HG02798 (cell line): Measurements from ENCODE around the gene AGAP1.
A peak's percentile ranks its signal among the peaks of the same experiment; 100 is the strongest.

ENCODE experiments used
- ATAC-seq: cut with Tn5 transposase; IDR thresholded peaks from one replicate; pipeline ENCODE4 v1.9.1; 2021; ENCODE audit warnings: mild to moderate bottlenecking; ENCODE audit not compliant: unreplicated experiment, poor library complexity

AGAP1 gene

DNA sequence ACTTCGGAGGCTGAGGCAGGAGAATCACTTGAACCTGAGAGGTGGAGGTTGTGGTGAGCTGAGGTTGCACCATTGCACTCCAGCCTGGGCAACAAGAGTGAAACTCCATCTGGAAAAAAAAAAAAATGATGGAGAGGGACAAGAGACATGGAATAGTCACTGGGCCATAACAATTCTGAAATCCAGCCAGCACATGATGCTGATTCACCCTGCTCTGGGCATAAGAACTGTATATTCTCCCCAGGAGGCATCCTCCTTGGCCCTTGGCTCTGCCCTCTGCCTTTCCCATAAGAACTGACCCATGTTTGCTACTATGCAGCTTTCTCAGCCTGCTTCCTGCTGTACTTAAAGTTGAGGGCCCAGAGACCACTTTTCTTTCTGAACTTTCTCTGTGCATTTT, 376.7 kb downstream of the AGAP1 start:
- no peak for ATAC-seq

DNA sequence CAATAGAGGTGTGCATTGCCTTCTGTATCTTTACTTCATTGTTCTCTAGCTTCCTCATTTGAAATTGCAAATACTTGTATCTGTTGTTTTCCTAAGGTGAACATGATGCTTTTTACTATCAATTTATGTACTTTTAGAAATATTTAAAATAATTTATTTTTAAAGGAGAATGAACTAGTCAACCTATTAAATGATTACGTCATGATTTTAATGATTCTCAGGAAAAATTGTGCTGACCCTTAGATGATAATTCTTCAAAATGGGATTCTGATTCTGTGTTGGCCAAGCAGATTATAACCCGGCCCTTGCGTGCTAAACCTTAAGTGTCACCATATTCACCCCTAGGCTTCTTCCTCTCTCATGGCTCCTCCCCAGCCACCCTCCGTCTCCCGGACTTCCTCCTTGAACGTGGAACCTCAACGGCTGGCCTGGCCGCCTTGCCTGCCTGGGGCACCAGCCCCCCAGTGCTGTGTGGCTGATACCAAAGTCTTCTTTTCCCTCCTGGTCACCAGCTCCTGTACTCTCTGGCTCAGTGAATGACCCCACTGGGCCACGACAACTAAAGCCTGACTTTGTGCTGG, 382.3 kb downstream of the AGAP1 start:
- ATAC-seq: no peak

DNA sequence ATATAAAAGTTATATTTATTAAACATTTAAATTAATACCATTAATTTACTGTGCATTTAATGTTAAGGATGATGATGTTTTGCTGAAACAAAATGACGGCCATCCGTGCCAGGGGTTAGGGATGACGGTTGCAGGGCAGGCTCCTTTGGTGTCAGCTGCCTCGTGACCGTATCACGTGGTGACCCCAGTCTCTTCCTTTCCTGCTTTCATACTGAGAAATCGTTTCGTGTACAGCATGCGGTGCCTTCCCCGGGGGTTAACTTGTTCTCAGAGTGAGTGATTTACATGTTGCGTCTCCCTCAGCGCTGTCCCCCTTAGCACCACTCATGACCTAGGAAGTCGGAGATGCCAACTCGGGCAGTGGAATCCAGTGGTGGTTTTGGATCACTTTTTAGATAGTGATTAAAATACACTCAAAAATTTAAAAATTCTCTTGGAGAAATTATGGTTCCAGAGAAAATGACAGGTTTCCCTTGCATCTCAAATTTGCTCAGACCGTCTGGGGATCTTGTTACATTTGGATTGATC, 383.5 kb downstream of the AGAP1 start:
- ATAC-seq: no peak

DNA sequence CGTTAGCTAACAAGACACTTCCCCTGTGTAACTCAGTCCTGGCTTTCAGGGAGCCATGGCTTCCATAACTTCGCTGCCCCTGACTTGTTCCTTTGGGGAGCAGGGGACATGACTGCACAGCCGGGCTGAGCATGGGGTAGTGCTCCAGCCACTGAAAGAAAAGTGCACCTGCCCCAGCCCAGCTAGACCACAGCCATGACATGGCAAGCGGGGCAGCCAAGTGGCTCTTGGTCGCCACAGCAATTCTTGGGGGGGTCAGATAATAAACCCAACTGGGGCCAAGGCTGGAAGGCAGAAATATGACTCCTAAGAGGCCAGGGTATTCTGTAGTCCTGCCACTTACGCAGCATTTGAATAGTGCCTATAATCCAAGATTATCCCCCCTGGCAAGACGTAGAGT, 385.3 kb downstream of the AGAP1 start:
- ATAC-seq: no peak

DNA sequence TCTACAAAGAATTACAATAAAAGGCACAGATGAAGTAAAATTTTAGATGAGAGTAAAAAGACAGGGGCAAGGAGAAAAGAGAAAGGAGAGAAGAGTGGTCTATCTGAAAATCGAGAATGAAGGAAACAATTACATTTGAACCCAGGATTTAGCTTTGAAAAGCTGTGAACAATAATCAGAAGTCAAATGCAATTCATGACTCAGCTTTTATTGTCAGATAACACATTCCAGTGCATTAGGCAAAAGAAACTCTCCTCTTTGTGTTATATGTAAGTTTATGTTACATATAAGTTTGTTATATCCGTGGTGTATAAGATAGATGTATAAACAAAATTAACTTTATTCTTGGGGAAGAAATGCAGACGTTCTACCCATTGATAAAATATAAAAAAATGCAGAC, 389.8 kb downstream of the AGAP1 start:
- ATAC-seq: no peak

DNA sequence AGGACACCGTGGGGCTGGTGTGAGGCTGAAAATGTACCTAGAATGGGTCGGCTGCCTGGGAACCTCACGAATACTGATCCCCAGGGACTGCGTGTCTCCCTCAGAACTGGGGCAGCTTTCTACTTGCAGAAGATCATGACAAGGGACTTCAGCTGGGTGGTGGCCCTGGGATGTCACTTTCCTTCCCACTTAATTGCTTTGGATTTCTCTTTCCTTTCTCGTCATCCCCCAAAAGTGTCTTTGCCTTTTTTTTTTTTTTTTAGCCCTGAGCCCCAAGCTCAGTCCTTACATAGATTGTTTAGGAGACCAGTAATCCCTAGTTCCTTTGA, 395.4 kb downstream of the AGAP1 start:
- ATAC-seq: no peak

DNA sequence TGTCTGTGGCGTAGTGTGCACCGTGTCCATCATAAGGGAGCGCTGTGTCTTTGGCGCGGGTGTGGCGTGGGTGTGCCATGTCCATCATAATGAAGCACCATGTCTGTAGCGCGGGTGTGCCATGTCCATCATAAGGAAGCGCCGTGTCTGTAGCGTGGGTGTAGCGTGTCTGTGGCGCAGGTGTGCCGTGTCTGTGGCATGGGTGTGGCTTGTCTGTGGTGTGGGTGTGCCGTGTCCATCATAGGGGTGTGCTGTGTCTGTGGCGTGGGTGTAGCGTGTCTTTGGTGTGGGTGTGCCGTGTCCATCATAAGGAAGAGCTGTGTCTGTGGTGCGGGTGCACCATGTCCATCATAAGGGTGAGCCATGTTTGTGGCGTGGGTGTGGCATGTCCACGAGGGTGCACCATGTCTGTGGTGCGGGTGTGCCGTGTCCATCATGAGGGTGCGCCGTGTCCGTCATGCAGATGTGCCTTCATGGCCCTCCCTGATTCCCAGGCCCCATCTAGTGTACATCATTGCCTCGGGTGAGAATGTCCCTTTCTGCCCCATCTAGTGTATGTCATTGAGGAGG, 399.4 kb downstream of the AGAP1 start:
- ATAC-seq: no peak

DNA sequence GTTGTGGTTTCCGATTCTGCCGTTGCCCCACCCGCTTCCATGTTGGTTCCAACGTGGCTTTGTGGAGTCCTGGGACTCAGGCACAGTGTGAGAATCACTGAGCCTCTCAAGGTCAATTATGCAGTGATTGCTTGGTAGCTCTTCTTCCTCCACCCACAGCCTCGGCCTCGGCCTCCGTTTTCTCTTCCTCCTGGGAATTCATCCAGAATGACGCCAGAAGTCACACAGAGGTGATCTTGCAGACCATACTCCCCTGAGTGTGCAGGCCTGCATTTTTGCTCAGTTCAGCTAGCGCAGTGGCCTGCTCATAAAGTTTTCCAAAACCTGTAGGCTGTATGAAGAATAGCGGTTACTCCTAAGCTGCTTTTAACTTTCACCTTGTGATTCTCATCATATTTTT, 401.0 kb downstream of the AGAP1 start:
- no peak for ATAC-seq

DNA sequence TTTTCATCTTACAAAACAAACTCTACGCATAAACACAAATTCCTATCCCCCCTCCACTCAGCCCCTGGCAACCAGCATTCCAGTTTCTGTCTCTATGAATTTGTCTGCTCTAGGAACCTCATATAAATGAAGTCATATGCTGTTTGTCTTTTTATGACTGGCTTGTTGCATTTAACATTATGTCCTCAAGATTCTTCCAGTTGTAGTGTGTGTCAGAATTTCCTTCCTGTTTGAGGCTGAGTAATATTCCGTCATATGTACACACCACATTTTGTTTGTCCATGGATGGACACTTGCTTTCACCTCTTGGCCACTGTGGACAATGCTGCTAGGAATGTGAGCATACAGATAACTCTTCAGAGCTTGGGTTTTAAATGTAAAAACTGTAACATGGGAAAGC, 402.2 kb downstream of the AGAP1 start:
- ATAC-seq: no peak

DNA sequence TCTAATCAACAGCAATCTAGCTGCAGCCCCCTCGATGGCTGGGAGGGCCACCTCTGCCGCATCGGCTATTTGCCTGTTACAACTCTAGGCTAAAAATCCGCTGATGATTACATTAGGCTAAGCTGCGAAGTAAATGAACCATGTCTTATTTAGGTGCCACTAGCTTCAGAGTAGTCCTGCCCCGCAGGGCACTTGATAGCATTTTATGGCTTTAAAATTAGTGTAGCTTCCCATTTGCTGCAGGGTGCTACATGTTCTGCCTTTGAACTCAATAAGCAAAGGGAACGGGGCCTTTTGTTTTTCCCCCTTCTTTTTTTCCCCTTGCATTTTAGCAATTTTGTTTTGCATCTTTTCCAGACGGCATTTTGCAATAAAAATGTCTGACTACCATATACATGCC, 404.1 kb downstream of the AGAP1 start:
- ATAC-seq: no peak

DNA sequence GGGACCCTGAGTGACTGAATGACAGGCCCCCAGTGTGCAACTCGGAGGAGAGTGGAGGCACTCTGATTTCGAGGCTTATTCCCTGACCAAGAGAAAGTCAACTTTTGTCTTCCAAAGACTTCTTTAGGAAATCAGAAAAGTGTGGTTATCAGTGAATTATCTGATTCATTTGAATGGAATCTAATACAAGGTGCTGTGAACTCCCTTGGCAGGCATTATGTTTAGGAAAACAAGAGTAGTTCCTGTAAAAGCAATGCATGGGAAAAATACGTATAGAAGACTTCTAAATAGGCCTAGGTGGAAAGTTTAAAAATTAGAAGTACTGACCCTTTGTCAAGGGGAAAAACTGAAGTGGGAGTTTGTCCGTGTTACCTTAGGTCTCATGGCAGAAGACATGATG, 404.9 kb downstream of the AGAP1 start:
- no peak for ATAC-seq

DNA sequence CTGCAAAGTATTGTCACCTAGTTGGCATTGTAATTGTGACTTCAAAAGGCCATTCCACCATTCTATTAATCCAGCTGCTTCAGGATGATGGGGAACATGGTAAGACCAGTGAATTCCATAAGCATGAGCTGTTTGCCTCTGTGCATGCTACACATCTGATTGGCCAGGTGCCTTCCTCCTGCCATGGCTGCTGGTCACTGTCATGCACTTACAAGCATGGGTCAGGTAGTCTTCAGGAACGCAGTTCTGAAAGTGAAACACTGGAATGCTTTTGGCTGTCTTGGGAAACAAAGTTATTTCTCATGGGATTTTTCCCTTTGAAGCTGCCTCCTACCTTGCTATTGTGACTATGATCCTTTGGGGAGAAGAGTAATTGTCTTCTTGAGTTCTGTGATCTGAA, 406.8 kb downstream of the AGAP1 start:
- ATAC-seq: no peak

DNA sequence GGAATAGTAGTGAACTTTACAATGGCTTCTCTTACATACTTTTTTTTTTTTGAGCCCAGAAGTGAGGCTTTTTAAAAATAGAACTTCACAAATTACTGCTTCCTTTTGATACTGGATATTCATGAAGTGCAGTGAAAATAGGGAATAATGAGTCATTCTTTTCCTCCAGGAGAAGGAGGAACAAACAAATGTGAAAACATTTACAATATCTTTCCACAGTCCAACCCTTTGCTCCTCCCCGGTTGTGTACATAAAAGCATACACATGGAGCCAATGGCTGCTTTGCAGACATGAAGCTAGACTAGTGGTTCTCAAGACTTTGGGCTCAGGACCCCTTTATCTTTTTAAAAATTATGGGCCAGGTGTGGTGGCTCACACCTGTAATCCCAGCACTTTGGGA, 407.4 kb downstream of the AGAP1 start:
- no peak for ATAC-seq

DNA sequence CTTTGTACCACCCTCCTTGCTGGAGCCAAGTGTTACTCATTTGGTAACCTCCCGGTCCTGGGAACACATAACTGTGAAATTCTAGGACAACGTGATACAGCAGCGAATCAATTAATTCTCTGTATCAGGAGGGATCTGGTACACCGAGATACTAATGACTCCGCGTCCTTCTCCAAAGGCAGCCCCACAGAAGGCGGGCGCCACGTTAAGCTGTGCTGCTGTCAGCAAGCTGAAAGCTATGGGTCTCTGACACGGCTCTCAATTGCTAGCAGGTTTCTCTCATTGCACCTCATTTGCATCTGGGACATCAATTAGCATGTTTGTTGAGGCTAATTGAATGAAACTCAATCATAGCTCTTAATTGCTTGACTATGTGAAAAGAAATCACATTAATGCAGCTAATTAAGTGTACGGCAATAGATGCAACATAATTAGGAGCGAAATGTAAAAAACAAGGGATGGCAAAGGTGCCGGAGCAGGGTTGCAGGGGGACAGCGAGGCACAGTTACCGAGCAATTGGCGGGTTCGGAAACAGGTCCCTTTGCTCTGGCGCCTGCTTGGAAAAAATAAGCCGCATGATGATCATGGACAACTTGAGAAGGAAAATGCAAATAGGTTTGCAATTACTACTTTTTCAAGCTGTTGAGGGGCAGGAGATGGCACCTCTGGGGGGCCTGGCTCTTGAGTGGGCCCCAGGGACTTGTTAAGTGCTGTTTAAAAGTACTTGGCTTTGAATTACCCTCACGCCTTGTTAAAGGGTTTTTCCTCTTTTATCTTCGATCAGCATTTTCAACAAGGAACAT, 410.1 kb downstream of the AGAP1 start:
- no peak for ATAC-seq

DNA sequence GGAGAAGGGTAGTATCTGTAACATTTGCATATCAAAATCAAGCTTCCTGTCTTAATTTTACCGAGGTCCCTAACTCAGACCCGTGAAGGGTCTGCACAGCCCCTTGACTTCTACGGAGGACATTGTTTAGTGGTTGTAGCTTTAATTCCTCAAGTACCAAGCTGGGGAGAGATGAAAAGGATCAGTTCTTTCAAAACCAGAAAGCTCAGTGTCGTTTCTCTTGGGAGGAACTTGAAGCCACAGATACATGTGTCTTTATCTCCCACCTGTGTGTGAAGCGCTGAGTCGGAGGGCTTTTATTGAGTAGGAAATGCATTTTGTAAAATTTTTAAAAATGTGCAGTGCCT, 410.7 kb downstream of the AGAP1 start:
- ATAC-seq: no peak

DNA sequence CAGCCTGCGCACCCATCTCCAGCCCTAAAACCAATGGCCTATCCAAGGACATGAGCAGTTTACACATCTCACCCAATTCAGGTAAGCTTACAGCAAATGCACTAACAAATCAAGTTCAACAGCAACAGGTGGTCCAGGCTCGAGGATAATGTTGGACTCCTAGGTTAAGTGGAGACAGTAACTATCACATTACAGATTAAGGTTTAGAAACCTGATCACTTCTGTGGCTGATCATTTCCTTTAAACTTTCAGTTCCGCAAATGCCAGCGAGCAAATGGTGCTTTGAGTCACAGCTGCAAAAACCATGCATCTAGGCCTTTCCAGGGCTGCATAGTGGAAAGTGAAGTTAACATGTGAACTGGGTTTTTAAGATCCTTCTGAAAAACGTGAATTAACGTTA, 415.0 kb downstream of the AGAP1 start:
- ATAC-seq: peak; percentile 91

DNA sequence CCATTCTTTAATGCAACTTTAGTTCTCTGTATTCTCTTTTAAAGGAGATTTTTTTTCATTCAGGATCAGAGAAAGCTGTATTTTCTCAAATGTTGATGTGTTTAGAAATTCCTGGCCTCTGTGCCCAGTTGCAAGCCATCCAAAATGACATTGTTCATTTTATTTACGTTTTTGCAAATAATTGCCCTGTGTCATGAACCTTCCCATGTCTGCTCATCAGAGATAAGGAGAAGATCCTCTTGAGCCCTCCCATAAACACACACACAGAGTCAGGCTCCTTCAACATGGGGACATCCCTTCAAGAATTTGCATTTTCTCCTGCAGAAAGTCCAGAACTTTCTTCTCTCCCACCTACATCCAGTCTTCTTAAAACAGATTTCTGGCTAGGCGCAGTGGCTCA, 415.5 kb downstream of the AGAP1 start:
- ATAC-seq: no peak

DNA sequence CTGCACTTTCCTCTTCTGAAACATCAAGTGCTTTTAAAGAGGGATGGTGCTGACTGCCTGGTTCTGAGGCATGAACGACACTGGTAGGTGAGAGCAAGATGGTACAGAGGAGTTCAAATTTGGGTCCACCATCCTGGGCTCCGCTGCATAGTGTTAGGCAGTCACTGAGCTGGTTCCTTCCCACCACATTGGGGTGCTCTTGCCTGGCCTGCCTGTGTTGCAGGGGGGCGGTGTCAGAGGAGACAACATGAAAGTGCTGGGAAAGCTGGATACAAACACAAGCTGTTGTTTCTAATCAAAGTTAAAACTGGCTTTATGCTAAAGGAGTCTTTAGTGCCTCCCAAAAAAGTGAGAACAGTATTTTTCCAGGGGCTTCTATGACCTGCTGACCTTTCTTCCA, 416.2 kb downstream of the AGAP1 start:
- no peak for ATAC-seq

DNA sequence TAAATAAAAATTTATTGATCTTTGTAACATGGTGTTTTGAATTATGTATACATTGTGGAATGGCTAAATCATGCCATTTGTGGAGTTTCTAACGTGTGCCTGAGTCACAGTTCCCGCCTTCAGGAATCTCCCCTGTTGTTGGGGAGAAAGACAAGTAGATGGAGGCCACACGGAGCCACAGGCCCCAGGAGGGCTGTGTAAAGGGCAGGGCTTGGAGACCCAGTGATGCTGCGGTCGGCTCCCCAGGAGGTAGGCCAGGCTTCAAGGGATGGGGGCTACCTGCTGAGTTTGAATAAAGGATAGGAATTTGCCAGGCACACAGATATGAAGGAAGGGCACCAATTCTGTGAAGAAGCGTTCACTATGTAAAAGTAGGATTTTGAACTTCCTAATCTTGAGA, 417.3 kb downstream of the AGAP1 start:
- no peak for ATAC-seq

DNA sequence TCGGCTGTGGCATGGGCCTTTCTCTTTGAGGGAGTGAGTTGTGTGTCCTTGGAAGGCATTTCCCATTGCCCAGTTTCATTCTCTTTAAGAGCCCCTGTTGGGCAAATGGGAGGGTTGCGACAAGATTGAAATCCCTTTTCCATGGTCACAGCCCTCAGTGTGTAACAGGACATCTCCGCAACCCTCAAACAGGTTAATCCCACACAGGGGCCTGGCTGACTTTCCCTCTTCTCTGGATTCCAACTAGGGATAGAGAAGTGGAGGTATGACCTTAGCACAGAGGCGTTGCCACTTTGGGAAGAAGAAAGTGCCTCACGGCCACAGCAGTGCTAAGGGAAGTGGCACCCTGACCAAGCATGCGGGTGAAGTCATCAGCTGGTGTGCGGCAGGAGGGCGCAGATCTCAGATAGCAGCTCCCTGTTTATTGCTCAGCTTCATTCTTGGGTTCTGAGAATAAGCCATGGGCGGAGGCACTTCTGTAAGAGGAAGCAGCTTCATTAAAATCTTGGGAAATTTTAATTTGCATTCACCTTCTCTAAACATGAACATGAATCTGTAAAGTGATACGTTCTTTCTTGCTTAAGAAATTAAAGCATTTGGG, 417.9 kb downstream of the AGAP1 start:
- ATAC-seq: no peak

DNA sequence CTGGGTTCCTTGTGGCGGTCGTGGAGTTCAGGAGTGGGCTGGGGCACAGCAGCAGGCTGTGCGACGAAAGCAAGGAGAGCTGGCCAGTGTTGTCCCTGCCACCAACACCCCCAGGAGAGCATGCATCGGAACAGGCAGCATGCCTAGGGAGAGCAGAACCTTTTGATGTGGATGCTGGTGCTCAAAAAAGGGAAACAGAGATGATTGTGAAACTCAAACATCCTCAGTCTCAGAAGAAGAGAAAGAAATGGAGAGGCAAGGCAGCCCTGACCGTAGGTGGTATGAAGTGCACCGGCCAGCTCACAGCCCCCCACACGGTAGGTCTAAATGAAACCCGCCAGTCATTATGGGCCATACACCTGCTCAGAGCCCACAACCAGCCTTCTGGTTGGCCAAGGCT, 420.9 kb downstream of the AGAP1 start:
- ATAC-seq: no peak

DNA sequence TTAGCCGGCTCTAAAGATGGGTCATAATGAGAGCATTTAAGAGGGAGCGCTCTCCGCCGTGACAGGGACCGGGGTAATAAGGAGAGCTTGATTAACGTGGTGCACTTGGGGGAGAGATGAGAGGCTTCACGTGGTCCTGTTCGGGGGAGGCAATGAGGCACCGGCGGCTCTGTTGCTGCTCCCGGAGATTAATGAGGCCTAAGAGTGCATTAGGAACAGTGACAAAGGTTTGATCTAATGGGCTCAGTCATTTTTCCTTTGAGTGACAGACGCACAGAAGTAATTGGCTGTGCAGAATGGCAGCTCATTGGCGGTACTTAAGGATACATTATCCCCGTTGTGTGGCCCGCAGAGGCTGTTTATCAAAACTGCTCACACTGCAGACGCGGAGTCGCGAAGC, 423.7 kb downstream of the AGAP1 start:
- ATAC-seq: no peak
